IMR-90 (cell line): ENCODE measurements around the gene CYTH1. TPM values are rescaled to one million over a fixed set of nuclear protein-coding genes. Genes with fewer than 3 reads are reported as not detected.

ENCODE experiments used
- ATAC-seq: fragments of 200-7000 bp; cut with Tn5 transposase; 2 replicates; pipeline ENCODE4 v1.9.1; 2020; ENCODE audit warnings: low read depth, mild to moderate bottlenecking, moderate library complexity
- BruUV-seq: library from RNA; stranded (reverse); fragments of 400-500 nt; replicated peaks from 2 replicates; lab custom pipeline; 2021; lab: Mats Ljungman, UMichigan
- CTCF ChIA-PET: fragments of 300-600 bp; formaldehyde crosslinking; extraction: SDS; loops from one replicate; lab custom pipeline; 2021; ENCODE audit warnings: antibody characterized with exemption; lab: Yijun Ruan, JAX
- POLR2A ChIA-PET: fragments of 300-600 bp; sonication (Branson Sonifier 250); formaldehyde crosslinking; loops from one replicate; lab custom pipeline; 2022; ENCODE audit warnings: antibody characterized with exemption; ENCODE audit not compliant: unreplicated experiment; lab: Charles Lee
- DNase-seq: peaks from one replicate; pipeline ENCODE4 v3.0.0; 2013
- H2AFZ ChIP-seq: replicated peaks from 2 replicates; pipeline ENCODE3; 2013; ENCODE audit warnings: low read length, mild to moderate bottlenecking; ENCODE audit not compliant: poor library complexity
- H2AK5ac ChIP-seq: 2 replicates; pipeline ENCODE4 v1.6.1; 2013; ENCODE audit warnings: low read depth, low read length, inconsistent platforms
- H2AK9ac ChIP-seq: replicated peaks from 2 replicates; pipeline ENCODE3; 2013; ENCODE audit warnings: mild to moderate bottlenecking, low read depth, low read length, moderate library complexity; ENCODE audit not compliant: poor library complexity
- H2BK120ac ChIP-seq: 2 replicates; pipeline ENCODE4 v1.6.1; 2013; ENCODE audit warnings: low read depth, low read length, inconsistent platforms
- H2BK15ac ChIP-seq: 3 replicates; pipeline ENCODE4 v1.6.1; 2013; ENCODE audit warnings: low read depth, low read length, inconsistent platforms
- H2BK20ac ChIP-seq: 2 replicates; pipeline ENCODE4 v1.6.1; 2013; ENCODE audit warnings: low read depth, mild to moderate bottlenecking, inconsistent platforms, low read length, moderate library complexity
- H2BK5ac ChIP-seq: 2 replicates; pipeline ENCODE4 v1.6.1; 2013; ENCODE audit warnings: mild to moderate bottlenecking, low read depth, low read length, inconsistent platforms; ENCODE audit not compliant: poor library complexity, severe bottlenecking
- H3K14ac ChIP-seq: replicated peaks from 2 replicates; pipeline ENCODE4 v1.6.1; 2013; ENCODE audit warnings: low read depth, low read length, inconsistent platforms
- H3K18ac ChIP-seq: 2 replicates; pipeline ENCODE4 v1.6.1; 2013; ENCODE audit warnings: low read depth, low read length, control low read depth
- H3K23ac ChIP-seq: 2 replicates; pipeline ENCODE4 v1.6.1; 2013; ENCODE audit warnings: low read depth, low read length, inconsistent platforms
- H3K27ac ChIP-seq: 2 replicates; pipeline ENCODE4 v1.5.1; 2013; ENCODE audit warnings: mild to moderate bottlenecking, control low read depth, low read length; ENCODE audit not compliant: insufficient read depth
- H3K27me3 ChIP-seq: 2 replicates; pipeline ENCODE4 v1.6.1; 2013; ENCODE audit warnings: low read length; ENCODE audit not compliant: control insufficient read depth, insufficient read depth
- H3K36me3 ChIP-seq: 2 replicates; pipeline ENCODE4 v1.6.1; 2013; ENCODE audit warnings: low read length, mixed read lengths; ENCODE audit not compliant: control insufficient read depth, insufficient read depth
- H3K4ac ChIP-seq: 2 replicates; pipeline ENCODE4 v1.6.1; 2013; ENCODE audit warnings: low read depth, low read length, inconsistent platforms
- H3K4me1 ChIP-seq: 2 replicates; pipeline ENCODE4 v1.6.1; 2013; ENCODE audit warnings: low read length, mixed read lengths; ENCODE audit not compliant: control insufficient read depth, insufficient read depth
- H3K4me2 ChIP-seq: 2 replicates; pipeline ENCODE4 v1.6.1; 2013; ENCODE audit warnings: low read depth, mild to moderate bottlenecking, control low read depth, low read length, moderate library complexity
- H3K4me3 ChIP-seq: 2 replicates; pipeline ENCODE4 v1.5.1; 2013; ENCODE audit warnings: low read depth, mild to moderate bottlenecking, control low read depth, low read length, moderate library complexity; ENCODE audit not compliant: insufficient read depth
- H3K56ac ChIP-seq: 2 replicates; pipeline ENCODE4 v1.6.1; 2013; ENCODE audit warnings: low read length, inconsistent platforms; ENCODE audit not compliant: insufficient read depth; ENCODE audit errors: extremely low read depth
- H3K79me1 ChIP-seq, 2 experiments: 2 replicates each; pipeline ENCODE4 v1.6.1; 2013; ENCODE audit warnings: low read length in 2 of 2, inconsistent platforms in 1 of 2, low read depth in 1 of 2
- H3K9ac ChIP-seq: 2 replicates; pipeline ENCODE4 v1.6.1; 2013; ENCODE audit warnings: low read depth, low read length, control low read depth
- H3K9me1 ChIP-seq: 2 replicates; pipeline ENCODE4 v1.6.1; 2013; ENCODE audit warnings: low read length, inconsistent platforms; ENCODE audit not compliant: insufficient read depth
- H3K9me3 ChIP-seq: 2 replicates; pipeline ENCODE4 v1.6.1; 2013; ENCODE audit warnings: low read length; ENCODE audit not compliant: control insufficient read depth, insufficient read depth
- H4K20me1 ChIP-seq: 2 replicates; pipeline ENCODE4 v1.6.1; 2013; ENCODE audit warnings: low read length, inconsistent platforms; ENCODE audit not compliant: insufficient read depth
- H4K5ac ChIP-seq: 2 replicates; pipeline ENCODE4 v1.6.1; 2013; ENCODE audit warnings: mild to moderate bottlenecking, low read depth, low read length, control low read depth
- H4K8ac ChIP-seq, 2 experiments: 2 replicates each; pipeline ENCODE4 v1.6.1; 2013; ENCODE audit warnings: low read depth in 2 of 2, low read length in 2 of 2, control low read depth in 1 of 2, inconsistent platforms in 1 of 2
- H4K91ac ChIP-seq: 2 replicates; pipeline ENCODE4 v1.6.1; 2013; ENCODE audit warnings: low read depth, low read length, inconsistent platforms; ENCODE audit not compliant: insufficient read depth
- CEBPB ChIP-seq: IDR thresholded peaks from 2 replicates; pipeline ENCODE4 v1.6.1; 2012; ENCODE audit warnings: low read depth, low read length, improper control_type of control experiment
- FOS ChIP-seq: fragments of 150-350 bp; IDR thresholded peaks from 2 replicates; pipeline ENCODE4 v1.6.1; 2016; ENCODE audit warnings: low read depth, low read length
- MAFK ChIP-seq: IDR thresholded peaks from 2 replicates; pipeline ENCODE4 v1.6.1; 2012; ENCODE audit warnings: low read depth, low read length, improper control_type of control experiment
- MAZ ChIP-seq: IDR thresholded peaks from 2 replicates; pipeline ENCODE4 v1.6.1; 2012; ENCODE audit warnings: low read depth, mild to moderate bottlenecking, low read length, improper control_type of control experiment, moderate library complexity, borderline replicate concordance
- NFE2L2 ChIP-seq: fragments of 150-350 bp; IDR thresholded peaks from 2 replicates; pipeline ENCODE4 v1.6.1; 2016; ENCODE audit warnings: low read depth, mild to moderate bottlenecking, low read length
- RFX5 ChIP-seq: IDR thresholded peaks from 2 replicates; pipeline ENCODE4 v1.8.0; 2012; ENCODE audit warnings: low read depth, mild to moderate bottlenecking, low read length, moderate library complexity
- SMC3 ChIP-seq: fragments of 150-350 bp; IDR thresholded peaks from 2 replicates; pipeline ENCODE4 v1.6.1; 2016; ENCODE audit warnings: low read depth, mild to moderate bottlenecking, antibody characterized with exemption, low read length, moderate library complexity
- WGBS, 2 experiments: methylation state at CpG; one replicate each; pipeline versions ENCODE4 v1.1.5 to v1.1.7; 2013; ENCODE audit warnings: missing lambda C conversion rate in 2 of 2; ENCODE audit not compliant: insufficient read length in 1 of 2; ENCODE audit errors: extremely low coverage in 2 of 2; 5-methylcytosine and 5-hydroxymethylcytosine counted together
- dilution Hi-C: fragments of 300-500 bp; cut with HindIII; formaldehyde crosslinking; loops from one replicate; pipeline ENCODE4 v1.14.3; 2018; ENCODE audit warnings: low sequenced_read_pairs; ENCODE audit not compliant: unreplicated experiment
- in situ Hi-C: fragments of 300-500 bp; cut with MboI; formaldehyde crosslinking; loops from 3 replicates; pipeline ENCODE4 v1.14.3; 2019; ENCODE audit warnings: low sequenced_read_pairs, inconsistent platforms, mixed read lengths
- intact Hi-C: fragments of 100-400 bp; cut with micrococcal nuclease; formaldehyde crosslinking; loops from 2 replicates; pipeline ENCODE4 v1.10.0; 2022
- polyA plus RNA-seq, 3 experiments: library from polyadenylated mRNA; depleted of rRNA; stranded (reverse); fragments of >200 nt; gene quantifications; 2 replicates each; pipeline ENCODE4 v1.2.3, GENCODE V29; 2012; ENCODE audit warnings: low replicate concordance in 1 of 3
- total RNA-seq: library from RNA; depleted of rRNA; stranded (reverse); fragments of >200 nt; gene quantifications from 2 replicates; pipeline ENCODE4 v1.2.3, GENCODE V29; 2012
- TF ChIP-seq, protein P1 (sequence below): fragments of 150-350 bp; IDR thresholded peaks from 2 replicates; pipeline ENCODE4 v1.6.1; 2016; ENCODE audit warnings: low read depth, mild to moderate bottlenecking, low read length, moderate library complexity, borderline replicate concordance
- TF ChIP-seq, protein P2 (sequence below): fragments of 150-350 bp; IDR thresholded peaks from 2 replicates; pipeline ENCODE4 v1.6.1; 2017; ENCODE audit warnings: mild to moderate bottlenecking, antibody characterized with exemption, low read length, low read depth
- TF ChIP-seq, protein P3 (sequence below): conservative IDR thresholded peaks from 2 replicates; pipeline ENCODE4 v1.5.1; 2012; ENCODE audit warnings: mild to moderate bottlenecking, low read depth, low read length, improper control_type of control experiment

Gene CYTH1
- total and polyA plus RNA-seq, 2 of the 4 experiments (the other 2 are of a cell fraction) = 7.9 to 12.4 TPM

DNA sequence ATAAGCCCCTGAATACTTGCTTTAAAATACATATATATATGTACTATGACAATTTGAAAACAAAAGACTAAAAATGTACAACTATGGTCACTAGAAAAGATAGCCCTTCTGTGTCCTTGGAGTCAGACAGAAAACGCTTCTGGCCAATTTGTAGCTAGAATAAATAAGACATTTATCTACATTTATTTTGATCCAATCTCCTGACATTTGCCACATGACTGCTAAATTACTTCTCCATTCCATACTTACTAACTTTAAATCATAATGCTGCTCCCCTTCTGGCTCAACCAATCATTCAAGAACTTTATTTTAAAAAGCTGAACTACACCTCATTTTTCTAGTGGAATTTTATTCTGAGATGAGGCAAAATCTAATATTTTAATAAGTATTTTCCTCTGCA lies 65.8 kb downstream of the CYTH1 start:
- dilution Hi-C loops (no loop called here), in situ Hi-C loops (no loop called here), intact Hi-C loops (no loop called here)
- no peak for TF ChIP-seq CEBPB
- no peak for TF ChIP-seq RFX5
- TF ChIP-seq, protein P1, sequence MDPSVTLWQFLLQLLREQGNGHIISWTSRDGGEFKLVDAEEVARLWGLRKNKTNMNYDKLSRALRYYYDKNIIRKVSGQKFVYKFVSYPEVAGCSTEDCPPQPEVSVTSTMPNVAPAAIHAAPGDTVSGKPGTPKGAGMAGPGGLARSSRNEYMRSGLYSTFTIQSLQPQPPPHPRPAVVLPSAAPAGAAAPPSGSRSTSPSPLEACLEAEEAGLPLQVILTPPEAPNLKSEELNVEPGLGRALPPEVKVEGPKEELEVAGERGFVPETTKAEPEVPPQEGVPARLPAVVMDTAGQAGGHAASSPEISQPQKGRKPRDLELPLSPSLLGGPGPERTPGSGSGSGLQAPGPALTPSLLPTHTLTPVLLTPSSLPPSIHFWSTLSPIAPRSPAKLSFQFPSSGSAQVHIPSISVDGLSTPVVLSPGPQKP = no peak
- no peak for TF ChIP-seq NFE2L2
- TF ChIP-seq MAFK = no peak
- TF ChIP-seq FOS = no peak
- no peak for TF ChIP-seq MAZ
- TF ChIP-seq, protein P2, sequence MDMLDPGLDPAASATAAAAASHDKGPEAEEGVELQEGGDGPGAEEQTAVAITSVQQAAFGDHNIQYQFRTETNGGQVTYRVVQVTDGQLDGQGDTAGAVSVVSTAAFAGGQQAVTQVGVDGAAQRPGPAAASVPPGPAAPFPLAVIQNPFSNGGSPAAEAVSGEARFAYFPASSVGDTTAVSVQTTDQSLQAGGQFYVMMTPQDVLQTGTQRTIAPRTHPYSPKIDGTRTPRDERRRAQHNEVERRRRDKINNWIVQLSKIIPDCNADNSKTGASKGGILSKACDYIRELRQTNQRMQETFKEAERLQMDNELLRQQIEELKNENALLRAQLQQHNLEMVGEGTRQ = no peak
- TF ChIP-seq SMC3 = no peak
- TF ChIP-seq, protein P3, sequence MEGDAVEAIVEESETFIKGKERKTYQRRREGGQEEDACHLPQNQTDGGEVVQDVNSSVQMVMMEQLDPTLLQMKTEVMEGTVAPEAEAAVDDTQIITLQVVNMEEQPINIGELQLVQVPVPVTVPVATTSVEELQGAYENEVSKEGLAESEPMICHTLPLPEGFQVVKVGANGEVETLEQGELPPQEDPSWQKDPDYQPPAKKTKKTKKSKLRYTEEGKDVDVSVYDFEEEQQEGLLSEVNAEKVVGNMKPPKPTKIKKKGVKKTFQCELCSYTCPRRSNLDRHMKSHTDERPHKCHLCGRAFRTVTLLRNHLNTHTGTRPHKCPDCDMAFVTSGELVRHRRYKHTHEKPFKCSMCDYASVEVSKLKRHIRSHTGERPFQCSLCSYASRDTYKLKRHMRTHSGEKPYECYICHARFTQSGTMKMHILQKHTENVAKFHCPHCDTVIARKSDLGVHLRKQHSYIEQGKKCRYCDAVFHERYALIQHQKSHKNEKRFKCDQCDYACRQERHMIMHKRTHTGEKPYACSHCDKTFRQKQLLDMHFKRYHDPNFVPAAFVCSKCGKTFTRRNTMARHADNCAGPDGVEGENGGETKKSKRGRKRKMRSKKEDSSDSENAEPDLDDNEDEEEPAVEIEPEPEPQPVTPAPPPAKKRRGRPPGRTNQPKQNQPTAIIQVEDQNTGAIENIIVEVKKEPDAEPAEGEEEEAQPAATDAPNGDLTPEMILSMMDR = no peak
- Histone ChIP-seq H4K20me1 (peaks cover 31% of the 10 kb centered on the region), H4K8ac (no peak overlapping the region), H3K18ac (no peak overlapping the region), H2AK5ac (no peak overlapping the region), H3K14ac (no peak overlapping the region), H3K4ac (no peak overlapping the region), H4K5ac (no peak overlapping the region), H2BK120ac (no peak overlapping the region), H3K79me1 (peaks cover 26 to 43% of the 10 kb centered on the region in 2 experiments), H3K9ac (no peak overlapping the region), H3K4me3 (no peak overlapping the region), H3K9me3 (no peaks in the 10 kb centered on the region), H4K91ac (no peak overlapping the region), H2BK20ac (no peak overlapping the region), H3K9me1 (peaks cover 3% of the 10 kb centered on the region; the same call in 1 of the 2 replicates), H3K4me1 (peaks cover 9% of the 10 kb centered on the region), H3K23ac (no peak overlapping the region), H2BK15ac (no peak overlapping the region), H3K36me3 (no peaks in the 10 kb centered on the region), H3K27me3 (no peaks in the 10 kb centered on the region), H3K27ac (no peak overlapping the region), H2BK5ac (no peak overlapping the region), H2AFZ (no peak overlapping the region), H3K4me2 (no peak overlapping the region), H3K56ac (no peak overlapping the region), H2AK9ac (no peak overlapping the region)
- POLR2A ChIA-PET = interaction anchor here (0.5 kb wide), 1 partner anchor 28 kb away, joined by 10 read pairs; no protein-coding TSS in a partner anchor
- no peak for ATAC-seq
- no peak for DNase-seq
- WGBS, 2 experiments = no CpG with 5 or more reads among the region's 1 CpG
- CTCF ChIA-PET = no interaction called here
- no TSS peak for BruUV-seq
